HEK293 (cell line): ENCODE results near the gene HIRIP3.

Source experiments
- TRIM28 ChIP-seq: IDR thresholded peaks from 2 replicates; pipeline ENCODE4 v1.6.1; 2011; ENCODE audit warnings: low read length, control low read depth, borderline replicate concordance
- ZEB2 ChIP-seq: fragments of 450-650 bp; formaldehyde crosslinking; IDR thresholded peaks from 2 replicates; pipeline ENCODE4 v1.5.1; 2016; ENCODE audit warnings: missing biosample characterization, missing genetic modification characterization
- ZIC2 ChIP-seq: fragments of 450-650 bp; formaldehyde crosslinking; IDR thresholded peaks from 2 replicates; pipeline ENCODE4 v1.5.1; 2016; ENCODE audit warnings: missing biosample characterization, missing genetic modification characterization
- ZNF24 ChIP-seq: fragments of 450-650 bp; formaldehyde crosslinking; IDR thresholded peaks from 2 replicates; pipeline ENCODE4 v1.5.1; 2016; ENCODE audit warnings: missing biosample characterization, missing genetic modification characterization
- ZNF302 ChIP-seq: fragments of 450-650 bp; formaldehyde crosslinking; IDR thresholded peaks from 2 replicates; pipeline ENCODE4 v1.5.1; 2016; ENCODE audit warnings: missing biosample characterization, missing genetic modification characterization, low read depth
- ZNF404 ChIP-seq: fragments of 450-650 bp; formaldehyde crosslinking; IDR thresholded peaks from 2 replicates; pipeline ENCODE4 v1.5.1; 2017; ENCODE audit warnings: missing biosample characterization, missing genetic modification characterization
- ZNF776 ChIP-seq: fragments of 450-650 bp; formaldehyde crosslinking; IDR thresholded peaks from 2 replicates; pipeline ENCODE4 v1.5.0; 2017; ENCODE audit warnings: missing biosample characterization, missing genetic modification characterization, borderline replicate concordance
- ZSCAN23 ChIP-seq: fragments of 450-650 bp; formaldehyde crosslinking; IDR thresholded peaks from 2 replicates; pipeline ENCODE4 v1.5.1; 2016; ENCODE audit warnings: missing biosample characterization, missing genetic modification characterization
- ZSCAN30 ChIP-seq: fragments of 450-650 bp; IDR thresholded peaks from 2 replicates; pipeline ENCODE4 v1.5.1; 2018; ENCODE audit warnings: missing biosample characterization, mild to moderate bottlenecking, missing genetic modification characterization, moderate library complexity
- TF ChIP-seq, protein P1 (sequence below): fragments of 450-650 bp; formaldehyde crosslinking; IDR thresholded peaks from 2 replicates; pipeline ENCODE4 v1.5.1; 2016; ENCODE audit warnings: missing biosample characterization, missing genetic modification characterization
- TF ChIP-seq, protein P2 (sequence below): fragments of 450-650 bp; IDR thresholded peaks from 2 replicates; pipeline ENCODE4 v1.5.1; 2018; ENCODE audit warnings: missing biosample characterization, mild to moderate bottlenecking, missing genetic modification characterization
- TF ChIP-seq, protein P3 (sequence below): fragments of 450-650 bp; formaldehyde crosslinking; IDR thresholded peaks from 2 replicates; pipeline ENCODE4 v1.5.1; 2016; ENCODE audit warnings: missing biosample characterization, missing genetic modification characterization
- TF ChIP-seq, protein P4 (sequence below): fragments of 450-650 bp; formaldehyde crosslinking; optimal IDR thresholded peaks from 2 replicates; pipeline ENCODE3; 2016; ENCODE audit warnings: missing biosample characterization, mild to moderate bottlenecking, missing genetic modification characterization

DNA sequence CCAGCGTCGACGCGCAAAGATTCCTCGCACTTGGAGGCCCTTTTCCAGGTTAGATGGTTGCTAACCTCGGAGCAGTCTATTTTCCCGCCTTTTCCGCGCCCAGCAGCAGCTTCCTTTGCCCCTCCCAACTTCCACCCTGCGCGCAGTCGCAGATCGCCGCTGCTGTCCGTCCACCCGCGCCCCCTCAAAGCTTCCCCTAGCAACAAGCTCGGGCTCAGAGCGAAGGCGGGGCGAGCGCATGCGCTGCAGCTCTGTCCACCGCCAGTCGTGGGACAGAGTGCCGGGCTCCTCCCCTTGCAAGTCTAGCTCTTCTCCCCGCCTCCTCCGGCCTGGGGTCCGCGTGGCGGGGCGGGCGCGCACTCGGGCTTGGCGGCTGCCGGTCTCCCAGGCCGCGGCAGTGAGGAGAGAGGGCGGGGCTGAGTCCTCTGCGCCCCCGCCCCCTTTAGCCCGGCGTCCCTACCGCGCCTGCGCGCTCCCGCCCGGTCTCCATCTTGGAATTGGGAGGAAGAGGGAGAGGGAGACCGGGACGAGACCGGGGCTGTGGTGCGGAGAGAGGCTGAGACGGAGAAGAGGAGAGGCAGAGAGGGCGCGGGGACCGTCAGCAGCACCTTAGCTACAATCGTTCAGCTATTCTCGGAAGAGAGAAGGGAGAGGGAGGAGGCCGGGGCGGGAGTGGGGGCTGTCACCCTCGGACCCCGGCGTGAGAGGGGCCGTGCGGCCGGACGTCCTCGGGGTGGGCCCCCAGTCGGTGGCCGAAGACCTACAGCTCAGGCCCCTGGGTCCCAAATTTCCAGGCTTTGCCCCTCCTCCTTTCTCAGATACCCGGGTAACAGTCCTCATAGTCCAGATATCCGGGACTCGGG, 21.8 kb downstream of the HIRIP3 start, which contains the start of gene TAOK2:
- TF ChIP-seq ZSCAN30 (peak; percentile 14; the same call in 1 of the 2 replicates), ZEB2 (peak; percentile 87), ZNF302 (tag by site-specific recombination) (no peak), ZNF776 (tag by site-specific recombination) (no peak), TRIM28 (no peak), ZSCAN23 (tag by site-specific recombination) (0 out of 2 replicates have a peak, but pooled peaks have one; percentile 50), ZIC2 (no peak), ZNF404 (tag by site-specific recombination) (no peak), ZNF24 (tag by site-specific recombination) (no peak; the same call in 1 of the 2 replicates)
- TF ChIP-seq, protein P1, sequence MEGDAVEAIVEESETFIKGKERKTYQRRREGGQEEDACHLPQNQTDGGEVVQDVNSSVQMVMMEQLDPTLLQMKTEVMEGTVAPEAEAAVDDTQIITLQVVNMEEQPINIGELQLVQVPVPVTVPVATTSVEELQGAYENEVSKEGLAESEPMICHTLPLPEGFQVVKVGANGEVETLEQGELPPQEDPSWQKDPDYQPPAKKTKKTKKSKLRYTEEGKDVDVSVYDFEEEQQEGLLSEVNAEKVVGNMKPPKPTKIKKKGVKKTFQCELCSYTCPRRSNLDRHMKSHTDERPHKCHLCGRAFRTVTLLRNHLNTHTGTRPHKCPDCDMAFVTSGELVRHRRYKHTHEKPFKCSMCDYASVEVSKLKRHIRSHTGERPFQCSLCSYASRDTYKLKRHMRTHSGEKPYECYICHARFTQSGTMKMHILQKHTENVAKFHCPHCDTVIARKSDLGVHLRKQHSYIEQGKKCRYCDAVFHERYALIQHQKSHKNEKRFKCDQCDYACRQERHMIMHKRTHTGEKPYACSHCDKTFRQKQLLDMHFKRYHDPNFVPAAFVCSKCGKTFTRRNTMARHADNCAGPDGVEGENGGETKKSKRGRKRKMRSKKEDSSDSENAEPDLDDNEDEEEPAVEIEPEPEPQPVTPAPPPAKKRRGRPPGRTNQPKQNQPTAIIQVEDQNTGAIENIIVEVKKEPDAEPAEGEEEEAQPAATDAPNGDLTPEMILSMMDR: no peak
- TF ChIP-seq, protein P2, sequence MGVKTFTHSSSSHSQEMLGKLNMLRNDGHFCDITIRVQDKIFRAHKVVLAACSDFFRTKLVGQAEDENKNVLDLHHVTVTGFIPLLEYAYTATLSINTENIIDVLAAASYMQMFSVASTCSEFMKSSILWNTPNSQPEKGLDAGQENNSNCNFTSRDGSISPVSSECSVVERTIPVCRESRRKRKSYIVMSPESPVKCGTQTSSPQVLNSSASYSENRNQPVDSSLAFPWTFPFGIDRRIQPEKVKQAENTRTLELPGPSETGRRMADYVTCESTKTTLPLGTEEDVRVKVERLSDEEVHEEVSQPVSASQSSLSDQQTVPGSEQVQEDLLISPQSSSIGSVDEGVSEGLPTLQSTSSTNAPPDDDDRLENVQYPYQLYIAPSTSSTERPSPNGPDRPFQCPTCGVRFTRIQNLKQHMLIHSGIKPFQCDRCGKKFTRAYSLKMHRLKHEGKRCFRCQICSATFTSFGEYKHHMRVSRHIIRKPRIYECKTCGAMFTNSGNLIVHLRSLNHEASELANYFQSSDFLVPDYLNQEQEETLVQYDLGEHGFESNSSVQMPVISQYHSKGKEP (tag by site-specific recombination): 0 out of 2 replicates have a peak, but pooled peaks have one; percentile 66
- TF ChIP-seq, protein P3, sequence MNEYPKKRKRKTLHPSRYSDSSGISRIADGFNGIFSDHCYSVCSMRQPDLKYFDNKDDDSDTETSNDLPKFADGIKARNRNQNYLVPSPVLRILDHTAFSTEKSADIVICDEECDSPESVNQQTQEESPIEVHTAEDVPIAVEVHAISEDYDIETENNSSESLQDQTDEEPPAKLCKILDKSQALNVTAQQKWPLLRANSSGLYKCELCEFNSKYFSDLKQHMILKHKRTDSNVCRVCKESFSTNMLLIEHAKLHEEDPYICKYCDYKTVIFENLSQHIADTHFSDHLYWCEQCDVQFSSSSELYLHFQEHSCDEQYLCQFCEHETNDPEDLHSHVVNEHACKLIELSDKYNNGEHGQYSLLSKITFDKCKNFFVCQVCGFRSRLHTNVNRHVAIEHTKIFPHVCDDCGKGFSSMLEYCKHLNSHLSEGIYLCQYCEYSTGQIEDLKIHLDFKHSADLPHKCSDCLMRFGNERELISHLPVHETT (tag by site-specific recombination): peak; percentile 74
- TF ChIP-seq, protein P4, sequence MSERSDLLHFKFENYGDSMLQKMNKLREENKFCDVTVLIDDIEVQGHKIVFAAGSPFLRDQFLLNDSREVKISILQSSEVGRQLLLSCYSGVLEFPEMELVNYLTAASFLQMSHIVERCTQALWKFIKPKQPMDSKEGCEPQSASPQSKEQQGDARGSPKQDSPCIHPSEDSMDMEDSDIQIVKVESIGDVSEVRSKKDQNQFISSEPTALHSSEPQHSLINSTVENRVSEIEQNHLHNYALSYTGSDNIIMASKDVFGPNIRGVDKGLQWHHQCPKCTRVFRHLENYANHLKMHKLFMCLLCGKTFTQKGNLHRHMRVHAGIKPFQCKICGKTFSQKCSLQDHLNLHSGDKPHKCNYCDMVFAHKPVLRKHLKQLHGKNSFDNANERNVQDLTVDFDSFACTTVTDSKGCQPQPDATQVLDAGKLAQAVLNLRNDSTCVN (tag by site-specific recombination): peak; percentile 99
